Measurements from ENCODE around the gene TBC1D22A. TPM values are rescaled to one million over a fixed set of nuclear protein-coding genes. Genes with fewer than 3 reads are reported as not detected.

Gene TBC1D22A
- total RNA-seq, 2 donors from 2014 or later, result 21.0 to 27.9 TPM

DNA sequence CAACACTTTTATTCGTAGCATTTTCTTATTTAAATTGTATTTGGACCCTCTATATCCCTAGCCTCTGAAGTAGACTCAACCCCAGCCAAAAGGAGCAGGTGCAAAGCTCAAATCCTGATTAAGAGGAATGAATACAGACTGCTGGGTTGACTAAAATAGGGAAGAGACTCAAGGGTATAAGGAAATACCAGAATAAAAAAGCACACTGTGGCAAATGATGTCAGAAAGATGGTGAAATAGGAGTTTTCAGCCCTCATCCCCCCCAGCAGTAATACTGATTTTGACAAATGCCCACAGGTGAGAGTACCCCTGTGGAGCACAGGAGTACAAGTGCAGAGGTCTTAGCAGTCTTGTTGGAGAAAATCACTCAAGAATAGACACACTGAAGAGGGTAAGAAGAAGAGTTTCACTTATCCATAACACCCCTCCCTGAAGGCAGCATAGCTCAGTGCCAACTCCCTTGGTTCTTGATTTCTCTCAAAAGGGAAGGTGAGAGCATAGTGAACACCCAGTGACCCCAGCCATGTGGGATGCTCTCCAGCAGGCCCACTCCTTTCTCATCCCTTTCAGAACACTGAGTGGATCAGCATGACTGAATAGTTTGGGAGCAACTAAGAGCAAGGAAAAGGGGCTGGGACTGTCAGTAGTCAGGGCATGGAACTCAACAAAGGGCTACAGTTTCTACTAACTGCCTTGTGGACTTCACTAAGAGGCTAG, 71.7 kb downstream of the TBC1D22A start:
- no peaks in the 10 kb centered on the region for H3K27me3 ChIP-seq (ENCODE audit: control insufficient read depth, insufficient read depth, low read length, poor library complexity, severe bottlenecking)
- no peak for TF ChIP-seq CTCF (conservative IDR thresholded peaks at IDR 0.05)
- Mint-ChIP-seq H3K9me3 (peaks cover 28% of the 10 kb centered on the region), H3K36me3 (ENCODE audit: low read depth) (peaks cover 36% of the 10 kb centered on the region), H3K27me3 (ENCODE audit: insufficient read depth) (no peaks in the 10 kb centered on the region), H3K4me1 (peaks cover 11% of the 10 kb centered on the region), H3K4me3 (no peak overlapping the region), H3K27ac (no peak overlapping the region)
- no peak overlapping the region for H3K9ac ChIP-seq (ENCODE audit: extremely low read depth, low read length, poor library complexity, severe bottlenecking)
- peak; percentile 7 for DNase-seq
- H3K4me1 ChIP-seq (ENCODE audit: control insufficient read depth, insufficient read depth, low read length), result no peaks in the 10 kb centered on the region
- H3K27ac ChIP-seq (ENCODE audit: low read depth, low read length), result no peak overlapping the region
- 79% methylated on average over 1 of the region's 1 CpG; no CpG with 5 or more reads in 1 of the 2 experiments for WGBS, 2 experiments (ENCODE audit: insufficient coverage in 1 of 2, insufficient read length in 1 of 2)
- peak overlapping the region; percentile 59 for H3K4me3 ChIP-seq (ENCODE audit: low read length)
- H3K9me3 ChIP-seq (ENCODE audit: control insufficient read depth, low read length), result peaks cover 39% of the 10 kb centered on the region
- peaks cover 38% of the 10 kb centered on the region for H3K36me3 ChIP-seq (ENCODE audit: control insufficient read depth, insufficient read depth, low read length)

DNA sequence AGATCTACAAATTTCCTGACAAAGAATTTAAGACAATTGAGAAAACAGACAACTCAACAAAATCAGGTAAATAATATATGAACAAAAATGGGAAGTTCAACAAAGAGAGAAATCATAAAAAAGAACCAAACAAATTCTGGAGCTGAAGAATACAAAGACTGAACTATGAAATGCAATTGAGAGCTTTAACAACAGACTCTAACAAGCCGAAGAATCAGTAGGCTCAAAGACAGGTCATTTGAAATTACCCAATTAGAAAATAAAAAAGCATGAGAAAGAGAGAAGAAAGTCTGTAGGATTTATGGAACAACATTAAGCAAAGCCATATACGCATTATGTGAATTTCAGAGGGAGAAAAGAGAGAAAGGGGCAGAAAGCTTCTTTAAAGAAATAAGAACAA, 72.8 kb downstream of the TBC1D22A start:
- Histone ChIP-seq H3K4me3 (ENCODE audit: low read length) (peak overlapping the region; percentile 59), H3K36me3 (ENCODE audit: control insufficient read depth, insufficient read depth, low read length) (peaks cover 32% of the 10 kb centered on the region), H3K27ac (ENCODE audit: low read depth, low read length) (no peak overlapping the region), H3K4me1 (ENCODE audit: control insufficient read depth, insufficient read depth, low read length) (no peaks in the 10 kb centered on the region), H3K9ac (ENCODE audit: extremely low read depth, low read length, poor library complexity, severe bottlenecking) (no peak overlapping the region), H3K27me3 (ENCODE audit: control insufficient read depth, insufficient read depth, low read length, poor library complexity, severe bottlenecking) (no peaks in the 10 kb centered on the region), H3K9me3 (ENCODE audit: control insufficient read depth, low read length) (peaks cover 39% of the 10 kb centered on the region)
- peaks cover 2% of the 10 kb centered on the region for H3K4me1 Mint-ChIP-seq
- no peaks in the 10 kb centered on the region for H3K27me3 Mint-ChIP-seq (ENCODE audit: insufficient read depth)
- 94 to 100% methylated on average over 2 of the region's 2 CpGs for whole genome bisulfite sequencing, 2 experiments (ENCODE audit: insufficient coverage in 1 of 2, insufficient read length in 1 of 2)
- TF ChIP-seq CTCF (conservative IDR thresholded peaks at IDR 0.05), result no peak
- peaks cover 28% of the 10 kb centered on the region for H3K9me3 Mint-ChIP-seq
- H3K27ac Mint-ChIP-seq, result no peak overlapping the region
- H3K36me3 Mint-ChIP-seq (ENCODE audit: low read depth), result peaks cover 36% of the 10 kb centered on the region
- DNase-seq, result no peak
- H3K4me3 Mint-ChIP-seq, result no peak overlapping the region

- Mint-ChIP-seq H3K4me1 (peaks cover 2% of the 10 kb centered on the region), H3K36me3 (ENCODE audit: low read depth) (peaks cover 35% of the 10 kb centered on the region), H3K9me3 (peaks cover 28% of the 10 kb centered on the region), H3K27ac (no peak overlapping the region), H3K4me3 (no peak overlapping the region), H3K27me3 (ENCODE audit: insufficient read depth) (no peaks in the 10 kb centered on the region)
- Histone ChIP-seq H3K27me3 (ENCODE audit: control insufficient read depth, insufficient read depth, low read length, poor library complexity, severe bottlenecking) (no peaks in the 10 kb centered on the region), H3K9me3 (ENCODE audit: control insufficient read depth, low read length) (peaks cover 39% of the 10 kb centered on the region), H3K4me1 (ENCODE audit: control insufficient read depth, insufficient read depth, low read length) (no peaks in the 10 kb centered on the region), H3K4me3 (ENCODE audit: low read length) (peak overlapping the region; percentile 59), H3K36me3 (ENCODE audit: control insufficient read depth, insufficient read depth, low read length) (peaks cover 32% of the 10 kb centered on the region), H3K9ac (ENCODE audit: extremely low read depth, low read length, poor library complexity, severe bottlenecking) (no peak overlapping the region), H3K27ac (ENCODE audit: low read depth, low read length) (no peak overlapping the region)
- no peak for TF ChIP-seq CTCF (conservative IDR thresholded peaks at IDR 0.05)
- WGBS, 2 experiments (ENCODE audit: insufficient coverage in 1 of 2, insufficient read length in 1 of 2), result 89 to 100% methylated on average over 2 of the region's 2 CpGs
- DNase-seq, result no peak
These were observed 73.2 kb downstream of the TBC1D22A start for GRCh38 chr22:46835693-46836092.

Data from endodermal cell (in vitro differentiated cells).